GM12892 (cell line): ENCODE results near the gene FRMPD2.
"Not testable (repeated sequence)": the region's sequence is repeated elsewhere in the genome, so short reads cannot be mapped to it uniquely, and the experiment has no call there.

Experiments used
- DNase-seq: peaks from one replicate; pipeline ENCODE4 v3.0.0; 2011; ENCODE audit not compliant: insufficient read length
- FAIRE-seq: peaks from 2 replicates; lab custom pipeline; 2011; peaks lifted over from hg19 to GRCh38; lab: Jason Lieb, UNC
- POLR2A ChIP-seq: IDR thresholded peaks from 2 replicates; pipeline ENCODE4 v1.6.1; 2011; ENCODE audit warnings: low read depth, low read length, control low read depth
- POLR2AphosphoS5 ChIP-seq: IDR thresholded peaks from 2 replicates; pipeline ENCODE4 v1.6.1; 2011; ENCODE audit warnings: low read depth, low read length, control low read depth
- TAF1 ChIP-seq: IDR thresholded peaks from 2 replicates; pipeline ENCODE4 v1.6.1; 2011; ENCODE audit warnings: low read depth, mild to moderate bottlenecking, control low read depth, low read length, borderline replicate concordance

FRMPD2 gene

GRCh38 chr10:48288661-48289060 lies 14.2 kb upstream of the FRMPD2 start:
- FAIRE-seq (no peak), DNase-seq (no peak)
- TF ChIP-seq POLR2A (no peak), POLR2AphosphoS5 (no peak), TAF1 (no peak)

- no peak for TF ChIP-seq POLR2A
- TF ChIP-seq POLR2AphosphoS5 = no peak
- no peak for TF ChIP-seq TAF1
- no peak for DNase-seq
- FAIRE-seq = no peak
Measured at GRCh38 chr10:48287417-48288391, 13.2 kb upstream of the FRMPD2 start.

GRCh38 chr10:48286356-48286755 lies 11.9 kb upstream of the FRMPD2 start:
- FAIRE-seq = no peak
- no peak for DNase-seq
- TF ChIP-seq POLR2A (no peak), TAF1 (no peak), POLR2AphosphoS5 (no peak)

- DNase-seq = no peak
- no peak for FAIRE-seq
- TF ChIP-seq POLR2AphosphoS5 = no peak
- no peak for TF ChIP-seq TAF1
- TF ChIP-seq POLR2A = no peak
Measured at GRCh38 chr10:48285710-48286109, 11.2 kb upstream of the FRMPD2 start.

GRCh38 chr10:48284811-48285210 lies 10.3 kb upstream of the FRMPD2 start:
- TF ChIP-seq POLR2AphosphoS5 (no peak), POLR2A (no peak), TAF1 (no peak)
- no peak for FAIRE-seq
- DNase-seq = no peak

GRCh38 chr10:48284002-48284546 lies 9.6 kb upstream of the FRMPD2 start:
- no peak for TF ChIP-seq POLR2AphosphoS5
- FAIRE-seq = peak; percentile 76

GRCh38 chr10:48282829-48283228 lies 8.3 kb upstream of the FRMPD2 start:
- TF ChIP-seq POLR2AphosphoS5 = peak; percentile 63; the same call in 1 of the 2 replicates
- peak; percentile 56 for TF ChIP-seq POLR2A
- TF ChIP-seq TAF1 = no peak
- FAIRE-seq (peak; percentile 92), DNase-seq (no peak)

More at GRCh38 chr10:48284002-48284546, 9.6 kb upstream of the FRMPD2 start:
- DNase-seq = no peak

GRCh38 chr10:48281697-48282096 lies 7.2 kb upstream of the FRMPD2 start:
- not testable (repeated sequence) for DNase-seq, FAIRE-seq

GRCh38 chr10:48279081-48279751 lies 4.7 kb upstream of the FRMPD2 start:
- peak; percentile 51; the same call in 1 of the 2 replicates for TF ChIP-seq TAF1
- TF ChIP-seq POLR2A = peak; percentile 49; the same call in 1 of the 2 replicates
- TF ChIP-seq POLR2AphosphoS5 = no peak; the same call in 1 of the 2 replicates
- no peak for DNase-seq
- FAIRE-seq = peak; percentile 94

- no peak for DNase-seq
- no peak for FAIRE-seq
- TF ChIP-seq TAF1 (no peak), POLR2A (no peak), POLR2AphosphoS5 (no peak)
Measured at GRCh38 chr10:48277093-48277492, 2.6 kb upstream of the FRMPD2 start.

GRCh38 chr10:48273741-48274140 lies 755 bp downstream of the FRMPD2 start:
- DNase-seq (no peak), FAIRE-seq (no peak)
- TF ChIP-seq TAF1 = no peak
- no peak for TF ChIP-seq POLR2AphosphoS5
- TF ChIP-seq POLR2A = no peak

GRCh38 chr10:48272682-48273081 lies 1.8 kb downstream of the FRMPD2 start:
- TF ChIP-seq POLR2A = no peak
- TF ChIP-seq TAF1 = no peak
- TF ChIP-seq POLR2AphosphoS5 = no peak
- DNase-seq (no peak), FAIRE-seq (peak; percentile 27)
